Urothelium cell line (cell line): ENCODE measurements around the gene ZNF79.
A peak's percentile ranks its signal among the peaks of the same experiment; 100 is the strongest.

Experiments used
- DNase-seq: peaks from one replicate; pipeline ENCODE4 v3.0.0; 2011; ENCODE audit warnings: low spot score, mixed read lengths
- FAIRE-seq: peaks from 2 replicates; lab custom pipeline; 2011; peaks lifted over from hg19 to GRCh38; lab: Jason Lieb, UNC

ZNF79 gene

GRCh38 chr9:127423934-127424675, at the start of gene ZNF79:
Gene ZNF79, plus strand, starts transcription at chr9:127424382. Its CDS starts 406 bp downstream, at chr9:127424788.
- FAIRE-seq (no peak), DNase-seq (peak; percentile 96)

GRCh38 chr9:127380479-127380878, 43.7 kb upstream of the ZNF79 start:
- no peak for FAIRE-seq
- DNase-seq = no peak

- FAIRE-seq = no peak
These were observed 41.6 kb upstream of the ZNF79 start for GRCh38 chr9:127382541-127382940.

GRCh38 chr9:127384016-127384730, 40.0 kb upstream of the ZNF79 start:
- no peak for FAIRE-seq
- no peak for DNase-seq

More at GRCh38 chr9:127382541-127382940, 41.6 kb upstream of the ZNF79 start:
- DNase-seq = no peak

GRCh38 chr9:127384901-127385300, 39.3 kb upstream of the ZNF79 start:
- DNase-seq (no peak), FAIRE-seq (no peak)

GRCh38 chr9:127386249-127386648, 37.9 kb upstream of the ZNF79 start:
- FAIRE-seq = no peak
- no peak for DNase-seq

- no peak for FAIRE-seq
- DNase-seq = no peak
These were observed 37.2 kb upstream of the ZNF79 start for GRCh38 chr9:127386981-127387380.

GRCh38 chr9:127388037-127388855, 35.9 kb upstream of the ZNF79 start:
- DNase-seq (peak; percentile 85), FAIRE-seq (no peak)

- no peak for FAIRE-seq
- peak; percentile 8 for DNase-seq
These were observed 35.3 kb upstream of the ZNF79 start for GRCh38 chr9:127388856-127389238.

- DNase-seq (no peak), FAIRE-seq (no peak)
These were observed 34.6 kb upstream of the ZNF79 start for GRCh38 chr9:127389381-127390247.

GRCh38 chr9:127390248-127390545, 34.0 kb upstream of the ZNF79 start:
- FAIRE-seq (no peak), DNase-seq (no peak)

- FAIRE-seq = no peak
- DNase-seq = peak; percentile 54
These were observed 33.6 kb upstream of the ZNF79 start for GRCh38 chr9:127390563-127390962.

GRCh38 chr9:127392166-127392565, 32.0 kb upstream of the ZNF79 start:
- FAIRE-seq (no peak), DNase-seq (no peak)

- DNase-seq (no peak), FAIRE-seq (no peak)
These were observed 31.2 kb upstream of the ZNF79 start for GRCh38 chr9:127392976-127393375.

GRCh38 chr9:127393645-127394044, 30.5 kb upstream of the ZNF79 start:
- DNase-seq (no peak), FAIRE-seq (no peak)

- DNase-seq (no peak), FAIRE-seq (no peak)
These were observed 28.5 kb upstream of the ZNF79 start for GRCh38 chr9:127395497-127396252.

GRCh38 chr9:127396253-127396807, 27.9 kb upstream of the ZNF79 start:
- DNase-seq (no peak), FAIRE-seq (no peak)

GRCh38 chr9:127396808-127397645, 27.2 kb upstream of the ZNF79 start, which contains the start of gene SLC2A8:
Gene SLC2A8, plus strand, starts transcription at chr9:127397169. Its CDS starts 62 bp downstream, at chr9:127397231.
- peak; percentile 77 for FAIRE-seq
- DNase-seq = peak; percentile 96
